Endothelial cell (in vitro differentiated cells): ENCODE data around the gene XRCC4. TPM values are rescaled to one million over a fixed set of nuclear protein-coding genes. Genes with fewer than 3 reads are reported as not detected.

ENCODE experiments used
- DNase-seq: peaks from one replicate; pipeline ENCODE4 v3.0.0; 2021; ENCODE audit warnings: low spot score
- H3K27ac Mint-ChIP-seq: one replicate; pipeline ENCODE4 v1.8.0; 2021; ENCODE audit warnings: mixed read lengths, inconsistent platforms; ENCODE audit not compliant: unreplicated experiment
- H3K27me3 Mint-ChIP-seq: one replicate; pipeline ENCODE4 v1.8.0; 2021; ENCODE audit warnings: mild to moderate bottlenecking, moderate library complexity, mixed read lengths, inconsistent platforms; ENCODE audit not compliant: unreplicated experiment
- H3K36me3 Mint-ChIP-seq: one replicate; pipeline ENCODE4 v1.8.0; 2021; ENCODE audit warnings: mild to moderate bottlenecking, low read depth, mixed read lengths, inconsistent platforms; ENCODE audit not compliant: unreplicated experiment
- H3K4me1 Mint-ChIP-seq: one replicate; pipeline ENCODE4 v1.8.0; 2021; ENCODE audit warnings: mild to moderate bottlenecking, mixed read lengths, inconsistent platforms; ENCODE audit not compliant: unreplicated experiment
- H3K4me3 Mint-ChIP-seq: one replicate; pipeline ENCODE4 v1.8.0; 2021; ENCODE audit warnings: mild to moderate bottlenecking, mixed read lengths, inconsistent platforms; ENCODE audit not compliant: unreplicated experiment
- H3K9me3 Mint-ChIP-seq: one replicate; pipeline ENCODE4 v1.8.0; 2021; ENCODE audit warnings: mixed read lengths, inconsistent platforms; ENCODE audit not compliant: unreplicated experiment
- total RNA-seq: library from RNA; stranded (reverse); fragmentation: NEBNext Ultra II Directional; extraction: Animal tissue kit (Norgen Biotek cat#: 25700); gene quantifications from one replicate; pipeline ENCODE4 v1.2.1, GENCODE V29; 2021; ENCODE audit not compliant: unreplicated experiment
- TF ChIP-seq, protein P1 (sequence below): fragments of 200-600 bp; sonication (generic); IDR thresholded peaks from one replicate; pipeline ENCODE4 v1.5.0; 2021; ENCODE audit warnings: antibody characterized with exemption; ENCODE audit not compliant: unreplicated experiment

The XRCC4 gene
- total RNA-seq, 1 donor from 2014 or later = 6.8 TPM

DNA sequence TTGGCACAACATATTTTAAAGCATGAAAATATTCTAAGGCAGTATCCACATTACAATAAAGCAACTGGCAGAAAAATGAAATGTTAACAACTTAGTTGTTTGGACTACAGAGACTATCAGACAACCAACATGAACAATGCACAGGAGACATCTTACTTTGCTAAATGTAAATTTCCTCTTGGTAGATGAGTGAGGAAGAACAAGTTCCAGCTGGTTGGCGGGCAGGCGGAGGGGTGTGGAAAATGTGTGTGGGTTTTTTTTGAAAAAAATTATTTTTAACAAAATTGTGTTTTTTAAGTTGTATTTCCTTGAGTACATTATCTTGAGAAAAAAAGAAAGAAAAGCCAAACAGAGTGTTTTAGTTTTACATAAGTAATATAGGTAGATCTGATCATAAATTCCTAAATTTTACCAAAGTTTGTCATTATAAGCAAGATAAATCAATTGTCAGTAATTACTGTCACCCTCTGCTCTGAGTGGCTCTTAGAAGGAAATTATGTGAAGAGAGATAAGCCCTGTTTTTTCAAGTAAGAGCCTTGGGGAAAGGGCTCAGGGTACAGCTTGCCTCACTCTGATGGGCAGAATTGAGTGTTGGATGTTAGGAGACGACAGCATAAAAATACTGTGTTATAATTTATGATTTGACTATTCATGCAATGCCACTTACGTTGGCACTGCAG, 42.7 kb upstream of the XRCC4 start:
- no peak for DNase-seq
- H3K4me3 Mint-ChIP-seq = no peak overlapping the region
- no peaks in the 10 kb centered on the region for H3K27me3 Mint-ChIP-seq
- no peak overlapping the region for H3K27ac Mint-ChIP-seq
- TF ChIP-seq, protein P1, sequence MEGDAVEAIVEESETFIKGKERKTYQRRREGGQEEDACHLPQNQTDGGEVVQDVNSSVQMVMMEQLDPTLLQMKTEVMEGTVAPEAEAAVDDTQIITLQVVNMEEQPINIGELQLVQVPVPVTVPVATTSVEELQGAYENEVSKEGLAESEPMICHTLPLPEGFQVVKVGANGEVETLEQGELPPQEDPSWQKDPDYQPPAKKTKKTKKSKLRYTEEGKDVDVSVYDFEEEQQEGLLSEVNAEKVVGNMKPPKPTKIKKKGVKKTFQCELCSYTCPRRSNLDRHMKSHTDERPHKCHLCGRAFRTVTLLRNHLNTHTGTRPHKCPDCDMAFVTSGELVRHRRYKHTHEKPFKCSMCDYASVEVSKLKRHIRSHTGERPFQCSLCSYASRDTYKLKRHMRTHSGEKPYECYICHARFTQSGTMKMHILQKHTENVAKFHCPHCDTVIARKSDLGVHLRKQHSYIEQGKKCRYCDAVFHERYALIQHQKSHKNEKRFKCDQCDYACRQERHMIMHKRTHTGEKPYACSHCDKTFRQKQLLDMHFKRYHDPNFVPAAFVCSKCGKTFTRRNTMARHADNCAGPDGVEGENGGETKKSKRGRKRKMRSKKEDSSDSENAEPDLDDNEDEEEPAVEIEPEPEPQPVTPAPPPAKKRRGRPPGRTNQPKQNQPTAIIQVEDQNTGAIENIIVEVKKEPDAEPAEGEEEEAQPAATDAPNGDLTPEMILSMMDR = no peak
- no peaks in the 10 kb centered on the region for H3K9me3 Mint-ChIP-seq
- H3K36me3 Mint-ChIP-seq = no peaks in the 10 kb centered on the region
- peaks cover 40% of the 10 kb centered on the region for H3K4me1 Mint-ChIP-seq

DNA sequence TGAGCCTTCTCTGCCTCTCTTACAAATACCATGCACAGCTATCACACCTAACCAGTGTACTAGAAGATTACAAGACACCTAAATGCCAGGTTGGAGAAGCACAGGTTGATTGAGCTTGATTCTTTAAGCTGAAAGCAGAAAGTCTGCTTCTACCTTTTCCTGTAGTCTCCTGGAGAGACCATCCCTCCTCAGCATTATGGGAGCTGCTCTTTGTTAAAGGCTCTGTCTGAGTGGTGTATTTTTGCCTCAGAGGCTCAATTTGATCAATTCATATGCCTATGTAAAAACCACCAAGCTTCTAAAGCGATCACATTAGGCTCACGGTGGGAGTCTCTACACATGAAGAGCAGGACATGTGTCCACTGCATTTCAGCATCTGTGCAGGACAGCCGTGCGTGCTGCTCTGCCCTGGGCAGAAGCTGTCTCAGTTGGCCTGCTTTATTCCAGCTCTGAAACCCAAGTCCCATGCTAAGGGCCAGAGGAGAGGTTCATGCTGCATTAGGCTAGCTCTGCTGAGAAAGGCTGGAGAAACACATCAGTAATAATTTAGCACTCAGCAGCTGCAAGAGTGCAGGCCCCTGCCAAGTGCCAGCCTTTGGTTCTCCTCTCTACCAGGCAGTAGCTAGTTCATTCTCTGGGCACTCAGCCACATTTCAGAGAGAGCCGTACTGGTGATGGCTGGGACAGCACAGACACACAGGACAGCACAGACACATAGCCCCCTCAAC, 41.8 kb upstream of the XRCC4 start:
- Mint-ChIP-seq H3K27ac (no peak overlapping the region), H3K9me3 (no peaks in the 10 kb centered on the region), H3K27me3 (no peaks in the 10 kb centered on the region), H3K4me3 (no peak overlapping the region), H3K36me3 (no peaks in the 10 kb centered on the region), H3K4me1 (peaks cover 40% of the 10 kb centered on the region)
- DNase-seq = no peak
- TF ChIP-seq, protein P1 = no peak

DNA sequence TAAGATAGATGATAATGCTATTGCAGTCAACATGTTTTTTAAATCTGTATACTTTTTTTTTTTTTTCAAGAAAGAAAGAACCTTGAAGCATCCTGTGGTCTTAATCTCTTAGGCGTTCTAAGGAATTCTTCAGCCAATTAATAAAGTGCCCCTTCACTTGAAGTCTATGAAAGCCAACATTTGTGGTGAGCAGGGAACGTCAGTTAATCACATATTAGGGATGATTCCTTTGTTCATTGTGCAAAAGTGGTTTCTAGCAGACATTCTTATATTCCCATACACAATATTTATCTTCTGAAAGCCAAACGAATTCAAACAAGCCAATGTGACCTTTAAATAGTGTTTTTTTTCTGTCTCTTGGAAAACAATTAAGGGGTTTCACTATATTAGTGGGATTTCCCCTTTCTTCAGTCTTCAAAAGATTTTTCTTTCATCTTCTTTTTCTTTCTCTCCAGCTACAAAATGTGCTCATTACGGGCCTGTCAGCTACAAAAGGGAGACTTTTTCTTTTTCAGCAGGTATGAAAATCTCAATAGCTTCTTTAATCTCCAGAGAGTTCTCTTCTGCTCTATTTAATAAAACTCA, 40.3 kb upstream of the XRCC4 start:
- TF ChIP-seq, protein P1 = no peak
- H3K27me3 Mint-ChIP-seq = no peaks in the 10 kb centered on the region
- peaks cover 40% of the 10 kb centered on the region for H3K4me1 Mint-ChIP-seq
- H3K9me3 Mint-ChIP-seq = no peaks in the 10 kb centered on the region
- H3K27ac Mint-ChIP-seq = no peak overlapping the region
- no peak for DNase-seq
- H3K4me3 Mint-ChIP-seq = no peak overlapping the region
- H3K36me3 Mint-ChIP-seq = peaks cover 4% of the 10 kb centered on the region

DNA sequence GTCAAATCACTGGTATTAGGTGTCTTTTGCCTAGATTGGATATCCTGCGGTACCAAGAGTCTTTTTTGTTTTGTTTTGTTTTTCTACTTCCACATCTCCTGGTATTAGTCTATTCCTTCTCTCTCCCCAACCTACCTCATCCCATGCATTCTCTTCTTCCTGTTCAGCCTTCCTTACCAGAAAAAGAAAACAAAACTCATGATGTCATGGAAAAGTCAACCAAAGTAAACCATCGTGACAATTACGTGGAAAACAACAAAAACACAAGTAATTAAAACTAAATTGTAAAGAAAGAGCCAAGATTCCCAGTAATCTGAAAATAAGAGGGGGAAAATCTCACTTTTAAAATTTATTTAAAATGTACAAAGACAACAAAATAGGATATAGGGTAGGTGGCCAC, 38.4 kb upstream of the XRCC4 start:
- H3K27ac Mint-ChIP-seq = peak overlapping the region; percentile 3
- H3K4me3 Mint-ChIP-seq = no peak overlapping the region
- H3K9me3 Mint-ChIP-seq = no peaks in the 10 kb centered on the region
- TF ChIP-seq, protein P1 = no peak
- H3K36me3 Mint-ChIP-seq = peaks cover 4% of the 10 kb centered on the region
- H3K27me3 Mint-ChIP-seq = peaks cover 2% of the 10 kb centered on the region
- no peak for DNase-seq
- H3K4me1 Mint-ChIP-seq = peaks cover 40% of the 10 kb centered on the region

DNA sequence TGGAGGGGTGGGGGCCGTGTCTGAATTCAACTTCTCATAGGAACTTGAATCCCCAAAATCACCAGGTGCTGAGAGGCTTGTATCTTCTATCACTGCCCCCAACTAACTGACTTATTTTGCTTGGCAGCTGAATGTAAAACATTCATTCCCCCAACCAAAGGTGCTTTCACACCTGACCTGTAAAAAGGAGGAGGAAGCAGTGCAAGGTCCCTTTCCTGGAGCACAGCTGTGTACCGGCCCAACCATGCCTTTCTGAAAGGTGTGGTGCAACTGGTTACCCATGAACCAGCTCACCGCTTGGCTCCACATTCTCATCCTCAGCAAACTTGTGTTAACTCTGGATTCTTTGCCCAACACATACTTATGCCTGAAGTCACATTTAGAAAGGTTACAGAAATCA, 34.8 kb upstream of the XRCC4 start:
- H3K9me3 Mint-ChIP-seq = no peaks in the 10 kb centered on the region
- peaks cover 4% of the 10 kb centered on the region for H3K27me3 Mint-ChIP-seq
- no peak overlapping the region for H3K4me3 Mint-ChIP-seq
- DNase-seq = no peak
- H3K4me1 Mint-ChIP-seq = peaks cover 7% of the 10 kb centered on the region
- H3K27ac Mint-ChIP-seq = no peak overlapping the region
- H3K36me3 Mint-ChIP-seq = peaks cover 4% of the 10 kb centered on the region
- TF ChIP-seq, protein P1 = no peak
